GM12891 (cell line): ENCODE data around the gene RFNG.

Experiments used
- POLR2A ChIP-seq: IDR thresholded peaks from 2 replicates; pipeline ENCODE4 v1.6.1; 2011; ENCODE audit warnings: low read depth, low read length, control low read depth
- POLR2AphosphoS5 ChIP-seq: IDR thresholded peaks from 2 replicates; pipeline ENCODE4 v1.6.1; 2011; ENCODE audit warnings: low read depth, low read length, control low read depth
- POU2F2 ChIP-seq: IDR thresholded peaks from 2 replicates; pipeline ENCODE4 v1.6.1; 2011; ENCODE audit warnings: low read depth, mild to moderate bottlenecking, control low read depth, low read length, moderate library complexity
- SPI1 ChIP-seq: IDR thresholded peaks from 2 replicates; pipeline ENCODE4 v1.6.1; 2011; ENCODE audit warnings: low read depth, low read length, control low read depth
- TAF1 ChIP-seq: IDR thresholded peaks from 2 replicates; pipeline ENCODE4 v1.6.1; 2011; ENCODE audit warnings: low read depth, low read length, control low read depth

DNA sequence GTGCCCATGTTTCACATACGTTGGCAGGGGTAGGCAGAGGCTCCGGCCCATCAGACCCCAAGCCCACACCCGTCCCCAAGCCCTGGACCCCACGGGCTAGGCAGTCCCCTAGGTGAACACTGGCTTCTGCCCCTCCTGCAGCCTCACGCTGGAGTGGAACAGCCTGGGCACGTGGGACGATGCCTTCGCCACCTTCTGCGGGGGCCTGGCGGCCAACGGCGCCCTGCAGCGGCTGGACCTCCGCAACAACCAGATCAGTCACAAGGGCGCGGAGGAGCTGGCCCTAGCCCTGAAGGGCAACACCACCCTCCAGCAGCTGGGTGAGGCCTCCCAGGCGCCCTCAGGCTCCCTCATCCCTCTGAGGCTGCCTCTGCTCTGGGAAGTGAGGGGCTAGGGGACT lies 26.8 kb downstream of the RFNG start:
- no peak for TF ChIP-seq POLR2AphosphoS5
- TF ChIP-seq POLR2A: no peak
- no peak for TF ChIP-seq TAF1
- TF ChIP-seq SPI1: no peak
- TF ChIP-seq POU2F2: no peak
